CD4-positive, alpha-beta memory T cell (primary cell): ENCODE measurements around the gene ATP6AP1. TPM values are rescaled to one million over a fixed set of nuclear protein-coding genes. Genes with fewer than 3 reads are reported as not detected.
A peak's percentile ranks its signal among the peaks of the same experiment; 100 is the strongest.

Experiments used
- CTCF ChIA-PET: fragments of 350-600 bp; sonication (Branson Sonifier 250); formaldehyde crosslinking; loops from one replicate; lab custom pipeline; 2021; ENCODE audit warnings: inconsistent platforms; ENCODE audit not compliant: partially characterized antibody; lab: Charles Lee
- POLR2A ChIA-PET: fragments of 350-600 bp; sonication (Branson Sonifier 250); formaldehyde crosslinking; loops from one replicate; lab custom pipeline; 2021; ENCODE audit not compliant: partially characterized antibody; lab: Charles Lee
- DNase-seq, 5 donors: peaks; one replicate each; pipeline versions ENCODE4 v3.0.0 to v3.0.0-alpha.2; 2020 to 2022; ENCODE audit warnings: mixed read lengths in 1 of 5
- H3K27ac ChIP-seq: one replicate; pipeline ENCODE4 v1.7.0; 2013; ENCODE audit warnings: low read depth, low read length
- H3K27me3 ChIP-seq: 2 replicates; pipeline ENCODE4 v1.7.0; 2013; ENCODE audit warnings: mild to moderate bottlenecking, low read length, moderate library complexity; ENCODE audit not compliant: insufficient read depth
- H3K36me3 ChIP-seq: 2 replicates; pipeline ENCODE4 v1.7.0; 2013; ENCODE audit warnings: mild to moderate bottlenecking, low read length, moderate library complexity; ENCODE audit not compliant: insufficient read depth
- H3K4me1 ChIP-seq: 2 replicates; pipeline ENCODE4 v1.7.0; 2013; ENCODE audit warnings: mild to moderate bottlenecking, low read length, moderate library complexity; ENCODE audit not compliant: insufficient read depth
- H3K4me3 ChIP-seq, 2 donors: one replicate each; pipeline ENCODE4 v1.7.0; 2013; ENCODE audit warnings: low read length in 2 of 2, mild to moderate bottlenecking in 1 of 2
- H3K9me3 ChIP-seq, 2 donors: one replicate each; pipeline ENCODE4 v1.7.0; 2013; ENCODE audit warnings: low read length in 2 of 2, control low read depth in 1 of 2; ENCODE audit not compliant: control insufficient read depth in 1 of 2
- H3K27ac Mint-ChIP-seq, 7 donors: one replicate each; pipeline ENCODE4 v1.8.0; 2020 to 2021; ENCODE audit warnings: mixed read lengths in 7 of 7, mild to moderate bottlenecking in 6 of 7, inconsistent platforms in 3 of 7, moderate library complexity in 3 of 7
- H3K27me3 Mint-ChIP-seq, 2 donors: one replicate each; pipeline ENCODE4 v1.8.0; 2020 to 2021; ENCODE audit warnings: mixed read lengths in 2 of 2
- H3K36me3 Mint-ChIP-seq, 2 donors: one replicate each; pipeline ENCODE4 v1.8.0; 2020 to 2021; ENCODE audit warnings: mixed read lengths in 2 of 2, inconsistent platforms in 1 of 2, mild to moderate bottlenecking in 1 of 2
- H3K4me1 Mint-ChIP-seq, 4 donors: one replicate each; pipeline ENCODE4 v1.8.0; 2020 to 2021; ENCODE audit warnings: mixed read lengths in 4 of 4, mild to moderate bottlenecking in 1 of 4
- H3K4me3 Mint-ChIP-seq, 8 donors: one replicate each; pipeline ENCODE4 v1.8.0; 2020 to 2021; ENCODE audit warnings: mixed read lengths in 8 of 8, mild to moderate bottlenecking in 7 of 8, moderate library complexity in 6 of 8, inconsistent platforms in 3 of 8
- H3K9me3 Mint-ChIP-seq, 8 donors: one replicate each; pipeline ENCODE4 v1.8.0; 2020 to 2021; ENCODE audit warnings: mixed read lengths in 8 of 8, mild to moderate bottlenecking in 5 of 8, inconsistent platforms in 3 of 8, moderate library complexity in 1 of 8
- intact Hi-C: fragments of 100-400 bp; cut with micrococcal nuclease; formaldehyde crosslinking; loops from one replicate; pipeline ENCODE4 v1.15.1; 2023
- polyA plus RNA-seq, 2 donors: library from polyadenylated mRNA; unstranded; fragments of 300-500 nt; fragmentation: Illumina TruSeq; gene quantifications; one replicate each; pipeline ENCODE4 v1.2.3, GENCODE V29; 2021
- total RNA-seq, 2 experiments: library from RNA; stranded (reverse); gene quantifications; one replicate each; pipeline ENCODE4 v1.2.3, GENCODE V29; 2021

ATP6AP1 gene
- total and polyA plus RNA-seq, 4 experiments from 2014 or later = 60.4 to 149 (median 88.4) TPM

DNA sequence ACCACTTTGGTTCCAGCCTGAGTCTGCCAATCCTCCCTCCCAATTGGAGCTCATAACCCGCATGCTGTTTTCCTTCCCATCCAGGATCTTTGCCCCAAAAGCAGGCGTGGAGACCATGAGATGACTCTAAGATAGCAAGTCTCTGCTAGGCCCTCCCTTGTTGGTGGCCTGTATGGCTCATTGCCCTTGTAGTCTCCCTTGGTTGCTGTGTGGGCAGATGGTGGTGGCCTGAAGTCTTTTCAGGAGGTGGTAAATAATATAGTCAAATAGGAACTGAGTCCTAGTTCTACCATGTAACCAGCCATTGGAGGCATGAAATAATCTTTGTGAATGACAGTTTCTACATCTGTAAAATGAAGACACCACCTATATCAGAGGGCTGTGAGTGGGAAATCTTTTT lies 1.2 kb downstream of the ATP6AP1 start:
- H3K4me1 Mint-ChIP-seq = peaks cover 10 to 26% (median 19%) of the 10 kb centered on the region in 4 donors
- DNase-seq = no peak
- CTCF ChIA-PET = interaction anchor here (1.0 to 2.7 kb wide), 4 partner anchors 20 to 59 kb away, joined by 3 to 8 read pairs (median 4); partner anchors contain the start of gene RPL10
- POLR2A ChIA-PET = interaction anchor here (0.7 to 5.8 kb wide), 7 partner anchors 9 to 61 kb away, joined by 4 to 37 read pairs (median 7); partner anchors contain the start of genes PLXNA3, RPL10, SLC10A3 and TAFAZZIN
- peak overlapping the region; percentile 74 to 89 (median 84) for H3K4me3 Mint-ChIP-seq
- Histone ChIP-seq H3K4me3 (no peak overlapping the region), H3K27ac (no peak overlapping the region), H3K9me3 (no peaks in the 10 kb centered on the region), H3K27me3 (no peaks in the 10 kb centered on the region), H3K4me1 (peaks cover 28% of the 10 kb centered on the region), H3K36me3 (peaks cover 8% of the 10 kb centered on the region)
- H3K27me3 Mint-ChIP-seq = no peaks in the 10 kb centered on the region
- H3K36me3 Mint-ChIP-seq = peaks cover 10 to 17% of the 10 kb centered on the region in 2 donors
- H3K27ac Mint-ChIP-seq = peak overlapping the region; percentile 54 to 91 (median 80)
- H3K9me3 Mint-ChIP-seq = no peaks in the 10 kb centered on the region
- intact Hi-C loops = loop anchor here (2.0 kb wide), 1 partner anchor 15 kb away; the partner anchor contains the start of gene FAM50A

DNA sequence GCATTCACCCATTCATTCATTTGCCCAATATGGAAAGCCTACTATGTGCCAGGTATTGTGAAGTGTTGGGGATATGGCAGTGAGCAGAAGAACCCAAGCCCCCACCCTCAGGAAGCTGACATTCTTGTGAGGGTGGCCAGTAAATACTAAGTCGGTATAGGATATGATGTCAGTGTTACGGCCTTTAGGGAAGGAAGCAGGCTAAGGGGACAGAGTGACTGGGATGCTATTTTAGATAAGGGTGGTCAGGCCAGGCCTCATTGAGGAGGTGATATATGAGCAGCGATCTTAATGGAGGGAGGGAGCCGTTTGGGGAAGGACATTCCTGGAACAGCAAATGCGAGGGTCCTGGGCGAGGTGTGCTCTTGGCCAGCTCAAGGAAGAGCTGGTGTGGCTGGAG lies 2.0 kb downstream of the ATP6AP1 start:
- peak overlapping the region in 4 of 8 donors; percentile 10 to 37 (median 32) for H3K4me3 Mint-ChIP-seq
- Histone ChIP-seq H3K9me3 (no peaks in the 10 kb centered on the region), H3K27me3 (no peaks in the 10 kb centered on the region), H3K4me1 (peaks cover 28% of the 10 kb centered on the region), H3K4me3 (no peak overlapping the region), H3K27ac (no peak overlapping the region), H3K36me3 (peaks cover 8% of the 10 kb centered on the region)
- H3K9me3 Mint-ChIP-seq = no peaks in the 10 kb centered on the region
- intact Hi-C loops = no loop called here
- no peak for DNase-seq
- peaks cover 10 to 26% (median 19%) of the 10 kb centered on the region in 4 donors for H3K4me1 Mint-ChIP-seq
- ChIA-PET CTCF (no interaction called here), POLR2A (interaction anchor here (1.3 to 5.8 kb wide), 3 partner anchors 19 to 59 kb away, joined by 4 to 37 read pairs (median 9); partner anchors contain the start of genes RPL10 and TAFAZZIN)
- no peaks in the 10 kb centered on the region for H3K27me3 Mint-ChIP-seq
- H3K36me3 Mint-ChIP-seq = peaks cover 10 to 17% of the 10 kb centered on the region in 2 donors
- H3K27ac Mint-ChIP-seq = peak overlapping the region in 4 of 7 donors; percentile 13 to 80 (median 49)

DNA sequence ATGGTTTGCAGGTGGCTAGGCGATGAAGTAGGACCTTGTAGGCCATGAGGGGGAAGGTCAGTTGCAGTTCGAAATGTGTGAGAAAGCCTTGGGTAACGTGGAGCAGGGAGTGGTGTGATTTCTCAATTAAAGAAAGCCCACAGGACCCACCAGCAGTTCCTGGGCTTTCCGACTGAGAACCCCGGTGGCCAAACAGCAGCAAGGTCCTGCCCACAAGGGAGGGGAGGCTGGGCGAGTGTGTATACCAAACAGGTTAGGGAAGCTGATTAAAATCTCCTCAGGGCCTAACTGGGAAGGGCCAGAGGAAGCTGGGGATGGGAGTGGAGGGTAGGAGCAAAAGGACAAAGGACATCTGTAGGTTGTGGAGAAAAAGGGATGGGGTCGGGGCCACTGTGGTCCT lies 2.4 kb downstream of the ATP6AP1 start:
- no peak for DNase-seq
- H3K36me3 Mint-ChIP-seq = peaks cover 10 to 18% of the 10 kb centered on the region in 2 donors
- H3K4me3 Mint-ChIP-seq = peak overlapping the region in 2 of 8 donors; percentile 32
- Histone ChIP-seq H3K27me3 (no peaks in the 10 kb centered on the region), H3K27ac (no peak overlapping the region), H3K9me3 (no peaks in the 10 kb centered on the region), H3K4me1 (peaks cover 29% of the 10 kb centered on the region), H3K36me3 (peaks cover 8% of the 10 kb centered on the region), H3K4me3 (no peak overlapping the region)
- intact Hi-C loops = no loop called here
- ChIA-PET CTCF (no interaction called here), POLR2A (interaction anchor here (1.3 to 5.8 kb wide), 3 partner anchors 19 to 59 kb away, joined by 4 to 37 read pairs (median 9); partner anchors contain the start of genes RPL10 and TAFAZZIN)
- peaks cover 10 to 26% (median 20%) of the 10 kb centered on the region in 4 donors for H3K4me1 Mint-ChIP-seq
- no peaks in the 10 kb centered on the region for H3K27me3 Mint-ChIP-seq
- H3K27ac Mint-ChIP-seq = peak overlapping the region in 4 of 7 donors; percentile 13 to 53 (median 27)
- no peaks in the 10 kb centered on the region for H3K9me3 Mint-ChIP-seq

DNA sequence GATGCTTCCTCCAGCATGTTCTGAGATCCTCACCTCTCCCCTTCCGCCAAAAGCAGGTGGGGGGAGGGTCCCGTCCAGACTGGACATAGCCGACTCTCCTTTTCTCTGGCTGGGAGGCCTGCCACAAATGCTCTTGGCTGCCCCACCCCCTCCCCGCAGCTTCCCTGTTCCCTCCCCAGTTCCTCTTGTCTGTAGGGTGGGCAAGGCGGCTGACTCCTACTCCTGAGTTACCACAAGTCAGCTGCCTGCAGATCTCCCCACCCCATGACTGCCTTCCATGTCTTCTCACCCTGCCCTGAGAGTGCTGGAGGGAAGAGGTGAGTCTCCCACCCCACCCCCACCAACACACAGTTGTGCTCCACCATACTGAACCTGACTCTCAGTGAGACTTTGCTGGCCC lies 2.9 kb downstream of the ATP6AP1 start:
- H3K4me3 Mint-ChIP-seq = no peak overlapping the region
- peak overlapping the region in 2 of 7 donors; percentile 48 to 76 for H3K27ac Mint-ChIP-seq
- Histone ChIP-seq H3K36me3 (peaks cover 8% of the 10 kb centered on the region), H3K27me3 (no peaks in the 10 kb centered on the region), H3K4me1 (peaks cover 33% of the 10 kb centered on the region), H3K27ac (no peak overlapping the region), H3K9me3 (no peaks in the 10 kb centered on the region), H3K4me3 (no peak overlapping the region)
- H3K9me3 Mint-ChIP-seq = no peaks in the 10 kb centered on the region
- no peak for DNase-seq
- no peaks in the 10 kb centered on the region for H3K27me3 Mint-ChIP-seq
- peaks cover 12 to 30% (median 22%) of the 10 kb centered on the region in 4 donors for H3K4me1 Mint-ChIP-seq
- H3K36me3 Mint-ChIP-seq = peaks cover 10 to 22% of the 10 kb centered on the region in 2 donors
- ChIA-PET CTCF (no interaction called here), POLR2A (interaction anchor here (0.5 to 5.8 kb wide), 4 partner anchors 13 to 58 kb away, joined by 3 to 37 read pairs (median 6); partner anchors contain the start of genes RPL10 and TAFAZZIN)
- intact Hi-C loops = no loop called here

DNA sequence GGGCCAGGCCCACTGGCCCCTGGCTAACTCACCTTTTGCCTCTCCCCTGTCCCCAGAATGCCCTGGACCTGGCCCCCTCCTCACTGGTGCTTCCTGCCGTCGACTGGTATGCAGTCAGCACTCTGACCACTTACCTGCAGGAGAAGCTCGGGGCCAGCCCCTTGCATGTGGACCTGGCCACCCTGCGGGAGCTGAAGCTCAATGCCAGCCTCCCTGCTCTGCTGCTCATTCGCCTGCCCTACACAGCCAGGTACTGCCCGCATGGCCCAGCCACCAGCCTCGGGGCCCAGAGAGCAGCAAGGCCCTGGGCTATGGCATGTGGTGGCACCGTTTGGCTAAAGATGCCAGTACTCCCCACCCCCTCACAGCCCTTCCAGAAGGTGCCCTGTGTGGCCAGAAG lies 3.7 kb downstream of the ATP6AP1 start:
- CTCF ChIA-PET = no interaction called here
- H3K36me3 ChIP-seq = peaks cover 8% of the 10 kb centered on the region
- Mint-ChIP-seq H3K27ac (peak overlapping the region in 1 of 7 donors; percentile 57), H3K4me1 (peaks cover 12 to 31% (median 21%) of the 10 kb centered on the region in 4 donors), H3K4me3 (no peak overlapping the region), H3K9me3 (no peaks in the 10 kb centered on the region), H3K36me3 (peaks cover 10 to 24% of the 10 kb centered on the region in 2 donors), H3K27me3 (no peaks in the 10 kb centered on the region)
- no peak for DNase-seq
- H3K27me3 ChIP-seq = no peaks in the 10 kb centered on the region
- intact Hi-C loops = no loop called here
- peaks cover 30% of the 10 kb centered on the region for H3K4me1 ChIP-seq
- POLR2A ChIA-PET = interaction anchor here (0.9 to 5.8 kb wide), 4 partner anchors 9 to 33 kb away, joined by 3 to 37 read pairs (median 6); partner anchors contain the start of genes RPL10 and TAFAZZIN
- H3K9me3 ChIP-seq = no peaks in the 10 kb centered on the region
- H3K27ac ChIP-seq = no peak overlapping the region
- H3K4me3 ChIP-seq = no peak overlapping the region

DNA sequence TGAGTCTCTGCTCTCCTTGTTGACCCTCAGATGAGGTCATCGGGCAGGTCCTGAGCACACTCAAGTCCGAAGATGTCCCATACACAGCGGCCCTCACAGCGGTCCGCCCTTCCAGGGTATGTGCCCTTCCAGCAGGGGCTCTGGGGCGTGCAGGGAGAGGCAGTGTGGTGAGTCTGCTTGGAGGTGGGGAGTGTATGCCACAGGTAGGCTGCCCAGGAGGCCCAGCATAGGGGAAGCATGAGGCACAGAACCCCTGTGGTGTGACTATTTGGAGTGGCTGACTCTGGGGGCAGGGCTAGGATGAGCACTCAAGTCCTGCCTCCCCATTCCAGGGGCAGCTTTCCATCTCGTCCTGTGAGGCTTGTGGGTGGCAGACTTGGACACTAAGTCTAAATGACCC lies 5.1 kb downstream of the ATP6AP1 start:
- H3K36me3 ChIP-seq = peaks cover 8% of the 10 kb centered on the region
- Mint-ChIP-seq H3K27ac (peak overlapping the region in 4 of 7 donors; percentile 7 to 68 (median 46)), H3K4me3 (peak overlapping the region in 1 of 8 donors; percentile 21), H3K4me1 (peaks cover 16 to 27% (median 22%) of the 10 kb centered on the region in 4 donors), H3K36me3 (peaks cover 10 to 32% of the 10 kb centered on the region in 2 donors), H3K9me3 (peaks cover 0 to 6% (median 0%) of the 10 kb centered on the region in 8 donors), H3K27me3 (no peaks in the 10 kb centered on the region)
- H3K27me3 ChIP-seq = no peaks in the 10 kb centered on the region
- no peaks in the 10 kb centered on the region for H3K9me3 ChIP-seq
- H3K27ac ChIP-seq = no peak overlapping the region
- peaks cover 28% of the 10 kb centered on the region for H3K4me1 ChIP-seq
- ChIA-PET CTCF (no interaction called here), POLR2A (no interaction called here)
- intact Hi-C loops = no loop called here
- no peak overlapping the region for H3K4me3 ChIP-seq
- DNase-seq = no peak
